IMR-90 (cell line): ENCODE data around the gene SUN5. TPM values are rescaled to one million over a fixed set of nuclear protein-coding genes. Genes with fewer than 3 reads are reported as not detected.

ENCODE experiments used
- ATAC-seq: fragments of 200-7000 bp; cut with Tn5 transposase; 2 replicates; pipeline ENCODE4 v1.9.1; 2020; ENCODE audit warnings: low read depth, mild to moderate bottlenecking, moderate library complexity
- BruUV-seq: library from RNA; stranded (reverse); fragments of 400-500 nt; replicated peaks from 2 replicates; lab custom pipeline; 2021; lab: Mats Ljungman, UMichigan
- CTCF ChIA-PET: fragments of 300-600 bp; formaldehyde crosslinking; extraction: SDS; loops from one replicate; lab custom pipeline; 2021; ENCODE audit warnings: antibody characterized with exemption; lab: Yijun Ruan, JAX
- POLR2A ChIA-PET: fragments of 300-600 bp; sonication (Branson Sonifier 250); formaldehyde crosslinking; loops from one replicate; lab custom pipeline; 2022; ENCODE audit warnings: antibody characterized with exemption; ENCODE audit not compliant: unreplicated experiment; lab: Charles Lee
- DNase-seq: peaks from one replicate; pipeline ENCODE4 v3.0.0; 2013
- H2AFZ ChIP-seq: replicated peaks from 2 replicates; pipeline ENCODE3; 2013; ENCODE audit warnings: low read length, mild to moderate bottlenecking; ENCODE audit not compliant: poor library complexity
- H2AK5ac ChIP-seq: 2 replicates; pipeline ENCODE4 v1.6.1; 2013; ENCODE audit warnings: low read depth, low read length, inconsistent platforms
- H2AK9ac ChIP-seq: replicated peaks from 2 replicates; pipeline ENCODE3; 2013; ENCODE audit warnings: mild to moderate bottlenecking, low read depth, low read length, moderate library complexity; ENCODE audit not compliant: poor library complexity
- H2BK120ac ChIP-seq: 2 replicates; pipeline ENCODE4 v1.6.1; 2013; ENCODE audit warnings: low read depth, low read length, inconsistent platforms
- H2BK15ac ChIP-seq: 3 replicates; pipeline ENCODE4 v1.6.1; 2013; ENCODE audit warnings: low read depth, low read length, inconsistent platforms
- H2BK20ac ChIP-seq: 2 replicates; pipeline ENCODE4 v1.6.1; 2013; ENCODE audit warnings: low read depth, mild to moderate bottlenecking, inconsistent platforms, low read length, moderate library complexity
- H2BK5ac ChIP-seq: 2 replicates; pipeline ENCODE4 v1.6.1; 2013; ENCODE audit warnings: mild to moderate bottlenecking, low read depth, low read length, inconsistent platforms; ENCODE audit not compliant: poor library complexity, severe bottlenecking
- H3K14ac ChIP-seq: replicated peaks from 2 replicates; pipeline ENCODE4 v1.6.1; 2013; ENCODE audit warnings: low read depth, low read length, inconsistent platforms
- H3K18ac ChIP-seq: 2 replicates; pipeline ENCODE4 v1.6.1; 2013; ENCODE audit warnings: low read depth, low read length, control low read depth
- H3K23ac ChIP-seq: 2 replicates; pipeline ENCODE4 v1.6.1; 2013; ENCODE audit warnings: low read depth, low read length, inconsistent platforms
- H3K27ac ChIP-seq: 2 replicates; pipeline ENCODE4 v1.5.1; 2013; ENCODE audit warnings: mild to moderate bottlenecking, control low read depth, low read length; ENCODE audit not compliant: insufficient read depth
- H3K27me3 ChIP-seq: 2 replicates; pipeline ENCODE4 v1.6.1; 2013; ENCODE audit warnings: low read length; ENCODE audit not compliant: control insufficient read depth, insufficient read depth
- H3K36me3 ChIP-seq: 2 replicates; pipeline ENCODE4 v1.6.1; 2013; ENCODE audit warnings: low read length, mixed read lengths; ENCODE audit not compliant: control insufficient read depth, insufficient read depth
- H3K4ac ChIP-seq: 2 replicates; pipeline ENCODE4 v1.6.1; 2013; ENCODE audit warnings: low read depth, low read length, inconsistent platforms
- H3K4me1 ChIP-seq: 2 replicates; pipeline ENCODE4 v1.6.1; 2013; ENCODE audit warnings: low read length, mixed read lengths; ENCODE audit not compliant: control insufficient read depth, insufficient read depth
- H3K4me2 ChIP-seq: 2 replicates; pipeline ENCODE4 v1.6.1; 2013; ENCODE audit warnings: low read depth, mild to moderate bottlenecking, control low read depth, low read length, moderate library complexity
- H3K4me3 ChIP-seq: 2 replicates; pipeline ENCODE4 v1.5.1; 2013; ENCODE audit warnings: low read depth, mild to moderate bottlenecking, control low read depth, low read length, moderate library complexity; ENCODE audit not compliant: insufficient read depth
- H3K56ac ChIP-seq: 2 replicates; pipeline ENCODE4 v1.6.1; 2013; ENCODE audit warnings: low read length, inconsistent platforms; ENCODE audit not compliant: insufficient read depth; ENCODE audit errors: extremely low read depth
- H3K79me1 ChIP-seq, 2 experiments: 2 replicates each; pipeline ENCODE4 v1.6.1; 2013; ENCODE audit warnings: low read length in 2 of 2, inconsistent platforms in 1 of 2, low read depth in 1 of 2
- H3K9ac ChIP-seq: 2 replicates; pipeline ENCODE4 v1.6.1; 2013; ENCODE audit warnings: low read depth, low read length, control low read depth
- H3K9me1 ChIP-seq: 2 replicates; pipeline ENCODE4 v1.6.1; 2013; ENCODE audit warnings: low read length, inconsistent platforms; ENCODE audit not compliant: insufficient read depth
- H3K9me3 ChIP-seq: 2 replicates; pipeline ENCODE4 v1.6.1; 2013; ENCODE audit warnings: low read length; ENCODE audit not compliant: control insufficient read depth, insufficient read depth
- H4K20me1 ChIP-seq: 2 replicates; pipeline ENCODE4 v1.6.1; 2013; ENCODE audit warnings: low read length, inconsistent platforms; ENCODE audit not compliant: insufficient read depth
- H4K5ac ChIP-seq: 2 replicates; pipeline ENCODE4 v1.6.1; 2013; ENCODE audit warnings: mild to moderate bottlenecking, low read depth, low read length, control low read depth
- H4K8ac ChIP-seq, 2 experiments: 2 replicates each; pipeline ENCODE4 v1.6.1; 2013; ENCODE audit warnings: low read depth in 2 of 2, low read length in 2 of 2, control low read depth in 1 of 2, inconsistent platforms in 1 of 2
- H4K91ac ChIP-seq: 2 replicates; pipeline ENCODE4 v1.6.1; 2013; ENCODE audit warnings: low read depth, low read length, inconsistent platforms; ENCODE audit not compliant: insufficient read depth
- CHD1 ChIP-seq: IDR thresholded peaks from 2 replicates; pipeline ENCODE4 v1.6.1; 2012; ENCODE audit warnings: low read depth, low read length, improper control_type of control experiment
- CTCF ChIP-seq: conservative IDR thresholded peaks from 2 replicates; pipeline ENCODE4 v1.5.1; 2012; ENCODE audit warnings: mild to moderate bottlenecking, low read depth, low read length, improper control_type of control experiment
- MAFK ChIP-seq: IDR thresholded peaks from 2 replicates; pipeline ENCODE4 v1.6.1; 2012; ENCODE audit warnings: low read depth, low read length, improper control_type of control experiment
- MXI1 ChIP-seq: IDR thresholded peaks from 2 replicates; pipeline ENCODE4 v1.6.1; 2012; ENCODE audit warnings: low read depth, mild to moderate bottlenecking, low read length, moderate library complexity, borderline replicate concordance
- NFE2L2 ChIP-seq: fragments of 150-350 bp; IDR thresholded peaks from 2 replicates; pipeline ENCODE4 v1.6.1; 2016; ENCODE audit warnings: low read depth, mild to moderate bottlenecking, low read length
- POLR2A ChIP-seq: IDR thresholded peaks from 2 replicates; pipeline ENCODE4 v1.6.1; 2012; ENCODE audit warnings: mild to moderate bottlenecking, low read depth, low read length
- RCOR1 ChIP-seq: IDR thresholded peaks from 2 replicates; pipeline ENCODE4 v1.6.1; 2012; ENCODE audit warnings: mild to moderate bottlenecking, low read length, improper control_type of control experiment; ENCODE audit not compliant: insufficient replicate concordance
- SMC3 ChIP-seq: fragments of 150-350 bp; IDR thresholded peaks from 2 replicates; pipeline ENCODE4 v1.6.1; 2016; ENCODE audit warnings: low read depth, mild to moderate bottlenecking, antibody characterized with exemption, low read length, moderate library complexity
- WGBS, 2 experiments: methylation state at CpG; one replicate each; pipeline versions ENCODE4 v1.1.5 to v1.1.7; 2013; ENCODE audit warnings: missing lambda C conversion rate in 2 of 2; ENCODE audit not compliant: insufficient read length in 1 of 2; ENCODE audit errors: extremely low coverage in 2 of 2; 5-methylcytosine and 5-hydroxymethylcytosine counted together
- dilution Hi-C: fragments of 300-500 bp; cut with HindIII; formaldehyde crosslinking; loops from one replicate; pipeline ENCODE4 v1.14.3; 2018; ENCODE audit warnings: low sequenced_read_pairs; ENCODE audit not compliant: unreplicated experiment
- in situ Hi-C: fragments of 300-500 bp; cut with MboI; formaldehyde crosslinking; loops from 3 replicates; pipeline ENCODE4 v1.14.3; 2019; ENCODE audit warnings: low sequenced_read_pairs, inconsistent platforms, mixed read lengths
- intact Hi-C: fragments of 100-400 bp; cut with micrococcal nuclease; formaldehyde crosslinking; loops from 2 replicates; pipeline ENCODE4 v1.10.0; 2022
- polyA plus RNA-seq, 3 experiments: library from polyadenylated mRNA; depleted of rRNA; stranded (reverse); fragments of >200 nt; gene quantifications; 2 replicates each; pipeline ENCODE4 v1.2.3, GENCODE V29; 2012; ENCODE audit warnings: low replicate concordance in 1 of 3
- total RNA-seq: library from RNA; depleted of rRNA; stranded (reverse); fragments of >200 nt; gene quantifications from 2 replicates; pipeline ENCODE4 v1.2.3, GENCODE V29; 2012

SUN5 gene
- total and polyA plus RNA-seq, 2 of the 4 experiments (the other 2 are of a cell fraction), result not detected

GRCh38 chr20:32970973-32971300 lies 33.3 kb downstream of the SUN5 start:
- in situ Hi-C loops, result no loop called here
- H4K8ac ChIP-seq, result no peak overlapping the region
- intact Hi-C loops, result no loop called here
- no peak overlapping the region for H2BK15ac ChIP-seq
- no peak overlapping the region for H4K91ac ChIP-seq
- no peak overlapping the region for H3K4me2 ChIP-seq
- no peak overlapping the region for H3K27ac ChIP-seq
- H3K4me1 ChIP-seq, result no peaks in the 10 kb centered on the region
- H3K4ac ChIP-seq, result no peak overlapping the region
- no peak overlapping the region for H2AK9ac ChIP-seq
- H2BK20ac ChIP-seq, result no peak overlapping the region
- H2BK5ac ChIP-seq, result no peak overlapping the region
- H3K23ac ChIP-seq, result no peak overlapping the region
- H2BK120ac ChIP-seq, result no peak overlapping the region
- no TSS peak for BruUV-seq
- no peaks in the 10 kb centered on the region for H3K9me3 ChIP-seq
- no peak overlapping the region for H3K18ac ChIP-seq
- H3K9ac ChIP-seq, result no peak overlapping the region
- ATAC-seq, result no peak
- H3K27me3 ChIP-seq, result peaks cover 19% of the 10 kb centered on the region
- ChIA-PET CTCF (no interaction called here), POLR2A (no interaction called here)
- no peak overlapping the region for H3K14ac ChIP-seq
- no peak overlapping the region for H2AK5ac ChIP-seq
- H3K36me3 ChIP-seq, result no peaks in the 10 kb centered on the region
- TF ChIP-seq MXI1 (no peak), NFE2L2 (no peak), CTCF (no peak), POLR2A (no peak), CHD1 (no peak), SMC3 (no peak), RCOR1 (no peak), MAFK (no peak)
- H4K20me1 ChIP-seq, result no peaks in the 10 kb centered on the region
- no CpG with 5 or more reads among the region's 2 CpGs for WGBS, 2 experiments
- no peaks in the 10 kb centered on the region for H3K9me1 ChIP-seq
- no peak overlapping the region for H3K56ac ChIP-seq
- H3K79me1 ChIP-seq, result no peaks in the 10 kb centered on the region
- dilution Hi-C loops, result no loop called here
- no peak overlapping the region for H4K5ac ChIP-seq
- no peak for DNase-seq
- H2AFZ ChIP-seq, result no peak overlapping the region
- H3K4me3 ChIP-seq, result no peak overlapping the region
